Suppressor macrophage treated with lipopolysaccharide for 4 hours (primary cell): ENCODE data around the gene GPRC5A.

Experiments
- DNase-seq: peaks from one replicate; pipeline ENCODE4 v3.0.0-alpha.2; 2020

Gene GPRC5A

GRCh38 chr12:12885096-12885792 is 6.1 kb upstream of the GPRC5A start:
- no peak for DNase-seq

- DNase-seq = no peak
Observed at GRCh38 chr12:12887471-12887870, 3.9 kb upstream of the GPRC5A start.

DNA sequence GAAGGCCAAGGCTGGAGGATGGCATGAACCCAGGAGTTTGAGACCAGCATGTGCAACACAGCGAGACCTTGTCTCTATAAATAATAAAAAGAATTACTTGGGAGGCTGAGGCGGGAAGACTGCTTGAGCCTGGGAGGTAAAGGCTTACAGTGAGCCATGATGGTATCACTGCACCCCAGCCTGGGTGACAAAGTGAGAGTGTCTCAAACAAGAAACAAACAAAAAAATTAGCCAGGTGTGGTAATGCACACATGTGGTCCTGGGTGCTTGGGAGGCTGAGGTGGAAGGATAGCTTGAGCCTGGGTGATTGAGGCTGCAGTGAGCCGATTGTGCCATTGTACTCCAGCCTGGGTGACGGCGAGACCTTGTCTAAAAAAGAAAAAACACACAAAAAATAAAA is 1.7 kb upstream of the GPRC5A start:
- no peak for DNase-seq

DNA sequence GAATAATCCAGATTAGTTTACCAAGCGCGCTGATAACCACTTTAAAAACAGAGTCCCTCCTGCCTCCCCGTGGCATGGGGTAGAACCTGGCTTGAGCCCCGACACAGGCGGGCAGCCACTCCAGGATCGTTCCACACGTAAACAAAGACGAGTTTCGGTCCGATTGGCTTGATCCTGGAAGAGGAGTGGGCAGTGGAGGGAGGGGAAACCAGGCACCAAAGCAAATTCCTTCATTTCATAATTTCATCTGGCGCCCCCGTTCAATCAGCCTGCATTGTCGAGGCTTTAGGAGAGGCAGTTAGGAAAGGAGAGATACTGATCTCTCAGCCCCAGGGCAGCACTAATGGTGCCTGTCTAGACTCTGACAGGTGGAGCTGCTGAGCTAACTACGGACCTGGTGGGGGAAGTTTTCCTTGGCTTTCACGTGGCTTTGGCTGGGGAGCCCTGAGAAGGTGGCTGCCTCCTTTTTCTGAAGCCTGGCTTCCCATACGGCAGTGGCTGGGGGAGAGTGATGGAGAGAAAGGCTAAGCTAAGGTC is 751 bp upstream of the GPRC5A start:
- DNase-seq = no peak

DNA sequence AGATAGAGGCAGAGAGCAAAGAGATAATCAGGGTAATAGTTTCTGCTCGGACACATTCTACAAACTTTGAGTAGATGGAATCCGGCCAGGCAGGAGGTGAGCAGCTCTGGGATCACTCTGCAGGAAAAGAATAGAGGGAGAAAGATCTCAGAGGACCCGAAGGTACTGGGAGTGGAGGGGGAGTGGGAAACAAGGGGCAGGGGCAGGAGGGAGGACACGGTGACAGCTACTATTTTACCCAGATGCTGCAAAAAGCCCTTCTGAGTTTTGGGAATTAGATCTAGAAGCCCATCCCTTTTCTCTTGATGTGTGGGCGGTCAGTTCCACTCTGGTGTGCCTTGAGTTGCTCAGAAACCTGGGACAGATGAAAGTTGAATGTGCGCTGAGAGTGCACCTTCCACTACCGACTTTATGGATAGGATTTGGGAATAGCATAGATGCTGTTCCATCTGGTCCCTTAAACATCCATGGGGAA is 556 bp downstream of the GPRC5A start:
- no peak for DNase-seq

DNA sequence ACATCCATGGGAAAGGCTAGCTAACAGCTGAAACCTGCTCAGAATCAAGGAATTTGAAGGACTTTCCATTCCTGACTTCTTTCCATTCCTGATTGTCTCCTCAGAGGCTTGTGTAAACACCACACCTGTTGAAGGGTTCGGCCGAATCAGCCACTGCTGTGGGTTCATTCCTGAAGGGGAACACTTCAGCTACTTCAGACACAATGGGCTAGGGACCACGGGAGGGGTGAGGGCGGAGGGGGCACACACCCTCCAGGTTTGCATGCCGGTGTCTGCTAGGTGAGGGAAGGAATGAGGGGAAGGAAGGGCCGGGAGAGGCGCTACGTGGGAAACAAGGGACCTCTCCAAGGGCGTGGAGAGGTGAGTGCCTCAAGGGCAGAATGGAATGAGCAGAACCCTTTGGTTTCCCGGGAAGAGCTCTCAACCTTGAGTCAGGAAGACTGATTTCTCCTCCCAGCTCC is 1.3 kb downstream of the GPRC5A start:
- no peak for DNase-seq

DNA sequence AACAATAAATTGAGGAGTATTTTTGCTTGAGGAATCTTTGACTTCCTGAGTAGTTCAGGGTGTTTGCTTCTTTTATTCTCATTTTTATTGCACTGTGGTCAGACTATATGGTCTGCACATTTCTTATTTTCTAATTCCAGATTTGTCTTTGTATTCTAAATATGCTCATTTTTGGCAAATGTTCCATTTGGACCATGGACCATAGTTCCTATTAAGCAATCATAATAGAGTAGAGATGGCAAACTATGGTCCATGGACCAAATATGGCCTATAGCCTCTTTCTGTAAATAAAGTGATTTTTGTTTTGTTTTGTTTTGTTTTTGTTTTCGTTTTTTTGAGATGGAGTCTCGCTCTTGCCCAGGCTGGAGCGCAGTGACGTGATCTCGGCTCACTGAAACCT is 2.1 kb downstream of the GPRC5A start:
- DNase-seq = no peak

DNA sequence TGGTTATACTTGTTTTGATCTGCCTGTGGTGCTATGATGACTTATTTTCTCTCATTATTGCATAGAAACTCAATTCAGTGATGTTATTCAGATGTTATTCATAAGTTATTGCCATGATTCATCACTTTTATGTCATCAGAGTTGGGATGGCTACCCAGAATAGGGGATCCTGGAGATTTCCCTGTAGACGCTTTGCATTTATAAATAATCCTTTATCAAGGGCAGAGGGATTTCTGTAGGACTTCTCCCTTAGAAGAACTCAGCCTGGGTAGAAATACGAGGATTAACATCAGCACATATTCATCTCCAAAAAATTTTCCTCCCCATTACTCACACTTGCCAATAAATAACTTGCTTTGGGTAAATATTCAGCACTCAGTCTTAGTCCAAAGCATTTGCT is 4.9 kb downstream of the GPRC5A start:
- no peak for DNase-seq

GRCh38 chr12:12897302-12897701 is 5.9 kb downstream of the GPRC5A start:
- DNase-seq = no peak

DNA sequence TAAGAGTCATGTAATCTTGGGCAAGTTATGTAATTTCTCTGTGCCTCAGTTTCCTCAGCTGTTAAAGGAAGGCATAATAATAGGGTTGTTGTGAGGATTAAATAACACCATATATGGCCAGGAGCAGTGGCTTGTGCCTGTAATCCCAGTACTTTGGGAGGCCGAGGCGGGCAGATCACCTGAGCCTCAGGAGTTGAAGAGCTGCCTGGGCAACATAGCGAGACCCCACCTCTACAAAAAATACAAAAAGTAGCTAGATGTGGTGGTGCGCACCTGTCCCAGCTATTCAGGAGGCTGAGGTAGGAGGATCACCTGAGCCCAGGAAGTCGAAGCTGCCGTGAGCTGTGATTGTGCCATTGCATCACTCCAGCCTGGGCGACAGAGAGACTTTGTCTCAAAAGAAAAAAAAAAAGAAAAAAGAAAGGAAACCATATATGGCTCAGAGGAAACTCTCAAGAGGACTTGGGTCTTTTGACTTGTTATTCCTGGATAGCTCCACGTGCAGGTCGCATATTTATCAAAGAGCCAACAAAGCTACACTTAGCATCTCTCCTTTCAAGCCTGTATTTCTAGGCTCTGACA is 6.9 kb downstream of the GPRC5A start:
- DNase-seq = no peak

DNA sequence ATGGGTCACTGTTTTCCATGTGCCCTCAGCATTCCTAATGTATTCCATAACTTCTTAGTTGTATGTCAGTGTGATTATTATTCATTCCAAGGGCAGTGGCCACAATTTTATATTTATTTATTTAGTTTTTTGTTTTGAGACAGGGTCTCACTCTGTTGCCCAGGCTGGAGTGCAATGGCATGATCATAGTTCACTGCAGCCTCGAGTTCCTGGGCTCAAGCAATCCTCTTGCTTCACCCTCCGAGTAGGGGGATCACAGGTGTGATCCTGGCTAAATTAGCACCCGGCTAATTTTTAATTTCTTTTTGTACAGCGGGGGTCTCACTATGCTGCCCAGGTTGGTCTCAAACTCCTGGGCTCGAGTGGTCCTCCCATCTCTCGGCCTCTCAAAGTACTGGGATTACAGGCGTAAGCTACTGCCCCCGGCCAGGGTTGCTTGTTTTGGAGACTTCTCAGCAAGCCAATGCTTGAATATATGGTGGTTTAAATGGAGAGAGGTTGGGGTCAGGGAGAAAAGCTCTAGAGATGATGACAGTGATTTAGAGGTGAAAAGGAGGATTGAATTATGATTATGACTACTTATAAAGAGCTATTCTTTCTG is 7.6 kb downstream of the GPRC5A start:
- no peak for DNase-seq

DNA sequence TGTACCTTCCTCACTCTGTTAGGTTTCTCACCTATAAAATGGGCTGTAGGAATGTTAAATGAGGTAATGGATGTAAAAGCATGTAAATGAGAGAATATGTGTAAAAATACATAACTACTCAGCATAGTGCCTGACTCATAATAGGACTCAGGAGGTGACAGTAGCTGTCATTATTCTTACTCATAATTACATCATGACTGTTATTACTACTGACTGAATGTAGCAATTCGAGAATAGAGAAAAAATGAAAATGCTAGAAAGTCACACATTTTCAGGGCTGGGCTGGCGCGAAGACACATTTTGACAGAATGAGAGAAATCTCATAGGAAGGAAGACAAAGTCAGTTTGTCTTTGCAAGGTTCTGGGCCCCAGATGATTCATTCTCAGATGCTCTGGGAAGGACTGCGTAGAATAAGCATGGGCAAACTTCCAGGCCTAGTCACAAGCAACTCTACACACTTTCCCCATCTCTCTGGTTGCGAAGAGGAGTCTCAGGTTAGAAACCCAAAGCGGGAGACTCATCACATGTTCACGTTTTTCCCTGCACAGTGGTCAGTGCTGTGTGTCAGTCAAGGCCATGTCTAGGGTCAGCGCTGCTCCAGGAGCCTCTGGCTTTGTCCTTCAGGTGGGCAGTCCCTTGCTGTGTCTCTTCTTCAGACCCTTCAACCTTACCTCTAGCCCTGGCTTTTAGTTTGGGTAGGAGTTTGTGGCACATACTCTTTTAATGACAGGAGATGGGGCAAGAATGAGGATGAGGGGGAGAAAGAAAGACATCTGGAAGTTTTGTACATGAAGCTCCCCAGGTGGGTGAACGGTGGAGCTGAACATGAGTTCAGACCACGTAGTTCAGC is 8.4 kb downstream of the GPRC5A start:
- peak; percentile 77 for DNase-seq

DNA sequence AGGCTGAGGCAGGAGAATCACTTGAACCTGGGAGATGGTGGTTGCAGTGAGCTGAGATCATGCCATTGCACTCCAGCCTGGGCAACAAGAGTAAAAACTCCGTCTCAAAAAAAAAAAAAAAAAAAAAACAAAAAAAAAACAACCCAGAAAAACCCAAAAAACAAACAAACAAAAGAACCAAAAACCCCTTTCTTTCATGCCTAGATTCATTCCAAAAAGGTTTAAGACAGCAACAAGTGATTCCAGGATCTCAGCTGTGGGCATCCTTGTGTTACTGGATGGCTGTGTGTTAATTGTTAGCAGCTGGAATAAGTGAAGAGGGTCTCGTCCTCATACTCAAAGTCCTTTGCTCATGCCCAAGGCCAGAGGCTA is 9.4 kb downstream of the GPRC5A start:
- no peak for DNase-seq

GRCh38 chr12:12901158-12901791 is 9.9 kb downstream of the GPRC5A start:
- peak; percentile 42 for DNase-seq

DNA sequence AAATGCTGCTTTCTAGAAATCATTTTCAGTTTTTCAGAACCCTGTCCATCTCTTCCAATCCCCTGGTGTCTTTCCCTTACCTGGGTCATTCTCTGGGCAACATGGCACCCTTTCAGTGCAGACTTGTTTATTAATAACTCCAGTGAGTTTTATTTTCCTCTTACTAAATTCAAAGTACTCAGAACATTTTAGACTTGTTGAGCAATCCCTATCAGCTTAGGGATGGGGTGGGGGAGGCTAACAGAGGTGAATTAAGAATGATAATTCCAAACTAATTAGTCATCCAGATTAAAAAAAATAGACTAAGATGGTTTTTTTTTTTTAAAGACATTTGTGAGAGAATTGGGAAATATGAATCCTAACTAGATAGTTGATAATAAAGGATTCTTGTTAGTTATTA is 10.7 kb downstream of the GPRC5A start:
- no peak for DNase-seq

- DNase-seq = no peak
Observed at GRCh38 chr12:12903642-12904609, 12.6 kb downstream of the GPRC5A start.

DNA sequence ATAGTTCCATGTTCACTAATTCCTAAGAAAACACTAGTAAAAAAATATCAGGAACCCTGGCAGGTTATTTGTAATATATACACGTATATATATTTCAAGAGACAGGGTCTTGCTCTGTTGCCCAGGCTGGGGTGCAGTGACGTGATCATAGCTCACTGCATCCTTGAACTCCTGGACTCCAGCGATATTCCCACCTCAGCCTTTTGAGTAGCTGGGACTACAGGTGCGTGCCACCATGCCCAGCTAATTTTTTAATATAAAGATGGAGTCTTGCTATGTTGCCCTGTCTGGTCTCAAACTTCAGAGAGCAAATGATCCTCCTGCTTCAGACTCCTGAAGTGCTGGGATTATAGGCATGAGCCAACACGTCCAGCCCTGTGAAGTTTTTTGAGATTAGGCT is 16.2 kb downstream of the GPRC5A start:
- DNase-seq = no peak

GRCh38 chr12:12908252-12908651 is 16.9 kb downstream of the GPRC5A start:
- no peak for DNase-seq

DNA sequence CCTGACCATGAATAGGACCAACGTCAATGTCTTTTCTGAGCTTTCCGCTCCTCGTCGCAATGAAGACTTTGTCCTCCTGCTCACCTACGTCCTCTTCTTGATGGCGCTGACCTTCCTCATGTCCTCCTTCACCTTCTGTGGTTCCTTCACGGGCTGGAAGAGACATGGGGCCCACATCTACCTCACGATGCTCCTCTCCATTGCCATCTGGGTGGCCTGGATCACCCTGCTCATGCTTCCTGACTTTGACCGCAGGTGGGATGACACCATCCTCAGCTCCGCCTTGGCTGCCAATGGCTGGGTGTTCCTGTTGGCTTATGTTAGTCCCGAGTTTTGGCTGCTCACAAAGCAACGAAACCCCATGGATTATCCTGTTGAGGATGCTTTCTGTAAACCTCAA is 17.3 kb downstream of the GPRC5A start:
- DNase-seq = no peak

DNA sequence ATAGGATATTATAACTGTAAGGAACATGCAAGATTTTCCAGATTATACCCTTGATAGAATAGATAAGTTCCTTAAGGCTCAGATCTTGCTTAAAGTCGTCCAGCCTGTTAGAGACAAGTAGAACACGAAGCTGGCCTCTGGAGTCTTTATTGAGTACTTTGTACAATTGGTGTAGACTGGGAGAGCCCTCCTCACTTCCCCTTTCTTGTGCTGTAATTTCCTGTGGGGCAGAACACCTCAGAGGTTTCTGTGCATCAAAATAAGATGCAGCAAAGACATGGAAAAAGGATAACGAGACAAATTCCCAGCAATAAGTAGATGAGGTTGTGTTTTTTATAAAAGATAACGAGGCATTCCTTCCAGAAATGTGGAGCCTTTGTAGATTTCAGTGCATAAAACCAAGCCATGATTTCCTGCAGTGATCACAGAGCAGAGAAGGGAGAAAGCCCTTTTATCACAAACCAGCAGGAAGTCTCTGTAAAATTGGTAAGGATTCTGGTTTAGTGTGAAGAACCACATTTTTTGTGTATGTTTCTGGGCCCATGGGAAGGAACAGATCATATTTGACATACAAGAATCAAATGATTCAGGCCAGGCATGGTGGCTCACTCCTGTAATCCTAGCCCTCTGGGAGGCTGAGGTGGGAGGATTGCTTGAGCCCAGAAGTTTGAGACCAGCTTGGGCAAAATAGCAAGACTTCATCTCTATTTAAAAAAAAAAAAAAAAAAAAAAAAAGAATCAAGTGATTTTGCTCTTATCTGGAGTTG is 18.0 kb downstream of the GPRC5A start:
- no peak for DNase-seq

GRCh38 chr12:12909995-12910420 is 18.6 kb downstream of the GPRC5A start:
- DNase-seq = no peak
